B cell (primary cell): ENCODE measurements around the gene SYNGR3.

Source experiments
- EZH2 ChIP-seq: IDR thresholded peaks from 2 replicates; pipeline ENCODE4 v1.6.1; 2012; ENCODE audit warnings: borderline replicate concordance, low read depth, mild to moderate bottlenecking, moderate library complexity, low read length; ENCODE audit not compliant: insufficient read depth, poor library complexity, severe bottlenecking
- TF ChIP-seq, protein P1 (sequence below): fragments of 200-600 bp; IDR thresholded peaks from one replicate; pipeline ENCODE4 v1.8.0; 2022; ENCODE audit warnings: antibody characterized with exemption, mild to moderate bottlenecking

DNA sequence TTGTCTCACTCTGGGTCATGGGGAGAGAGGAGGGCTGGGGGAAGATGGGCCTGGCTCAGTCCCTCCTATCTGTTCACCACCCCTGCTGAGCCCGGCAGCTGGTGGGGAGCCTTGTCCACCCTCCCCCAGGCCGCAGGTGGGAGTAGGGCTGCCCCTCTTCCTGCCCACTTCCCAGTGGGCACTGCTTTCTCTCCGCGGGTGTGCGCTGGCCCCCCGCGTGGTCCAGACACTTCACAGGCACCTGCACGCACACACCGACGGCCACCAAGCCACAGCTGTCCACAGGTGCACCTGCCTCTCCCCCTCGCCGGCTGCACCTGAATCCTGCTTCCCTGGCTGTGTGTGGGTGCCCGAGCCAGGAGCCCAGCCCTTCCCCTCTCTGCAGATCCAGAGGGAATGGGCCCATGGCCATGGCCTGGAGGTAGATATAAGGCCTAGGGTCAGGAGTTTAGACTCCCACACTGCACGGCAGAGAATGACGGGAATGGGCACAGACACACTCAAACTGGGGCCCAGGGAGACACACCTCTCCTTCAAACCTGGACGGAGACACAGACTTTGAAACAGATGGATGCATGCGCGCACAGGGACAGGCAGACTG lies 39.0 kb downstream of the SYNGR3 start:
- no peak for TF ChIP-seq EZH2
- TF ChIP-seq, protein P1, sequence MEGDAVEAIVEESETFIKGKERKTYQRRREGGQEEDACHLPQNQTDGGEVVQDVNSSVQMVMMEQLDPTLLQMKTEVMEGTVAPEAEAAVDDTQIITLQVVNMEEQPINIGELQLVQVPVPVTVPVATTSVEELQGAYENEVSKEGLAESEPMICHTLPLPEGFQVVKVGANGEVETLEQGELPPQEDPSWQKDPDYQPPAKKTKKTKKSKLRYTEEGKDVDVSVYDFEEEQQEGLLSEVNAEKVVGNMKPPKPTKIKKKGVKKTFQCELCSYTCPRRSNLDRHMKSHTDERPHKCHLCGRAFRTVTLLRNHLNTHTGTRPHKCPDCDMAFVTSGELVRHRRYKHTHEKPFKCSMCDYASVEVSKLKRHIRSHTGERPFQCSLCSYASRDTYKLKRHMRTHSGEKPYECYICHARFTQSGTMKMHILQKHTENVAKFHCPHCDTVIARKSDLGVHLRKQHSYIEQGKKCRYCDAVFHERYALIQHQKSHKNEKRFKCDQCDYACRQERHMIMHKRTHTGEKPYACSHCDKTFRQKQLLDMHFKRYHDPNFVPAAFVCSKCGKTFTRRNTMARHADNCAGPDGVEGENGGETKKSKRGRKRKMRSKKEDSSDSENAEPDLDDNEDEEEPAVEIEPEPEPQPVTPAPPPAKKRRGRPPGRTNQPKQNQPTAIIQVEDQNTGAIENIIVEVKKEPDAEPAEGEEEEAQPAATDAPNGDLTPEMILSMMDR: no peak
